Measurements from ENCODE around the gene PADI1. TPM values are rescaled to one million over a fixed set of nuclear protein-coding genes. Genes with fewer than 3 reads are reported as not detected.

The PADI1 gene
- total and polyA plus RNA-seq, 2 experiments from 2014 or later: not detected

GRCh38 chr1:17163371-17163770, 41.6 kb upstream of the PADI1 start:
- 95% methylated on average over 7 of the region's 7 CpGs for WGBS (ENCODE audit: low lambda C conversion rate, missing lambda C conversion rate)
- H3K4me2 ChIP-seq: no peak overlapping the region
- DNase-seq (ENCODE audit: low spot score): no peak
- no peak overlapping the region for H3K27ac ChIP-seq
- no peaks in the 10 kb centered on the region for H3K9me3 ChIP-seq (ENCODE audit: low read depth)
- H3K79me2 ChIP-seq: no peaks in the 10 kb centered on the region
- H4K20me1 ChIP-seq (ENCODE audit: insufficient read depth, poor library complexity, severe bottlenecking): no peaks in the 10 kb centered on the region
- H3K27me3 ChIP-seq: no peaks in the 10 kb centered on the region
- H3K4me3 ChIP-seq: no peak overlapping the region
- H2AFZ ChIP-seq: no peak overlapping the region
- H3K36me3 ChIP-seq (replicated peaks; ENCODE audit: insufficient read depth, low read depth): no peaks in the 10 kb centered on the region
- H3K4me1 ChIP-seq (ENCODE audit: insufficient read depth): no peaks in the 10 kb centered on the region
- TF ChIP-seq, protein P1, sequence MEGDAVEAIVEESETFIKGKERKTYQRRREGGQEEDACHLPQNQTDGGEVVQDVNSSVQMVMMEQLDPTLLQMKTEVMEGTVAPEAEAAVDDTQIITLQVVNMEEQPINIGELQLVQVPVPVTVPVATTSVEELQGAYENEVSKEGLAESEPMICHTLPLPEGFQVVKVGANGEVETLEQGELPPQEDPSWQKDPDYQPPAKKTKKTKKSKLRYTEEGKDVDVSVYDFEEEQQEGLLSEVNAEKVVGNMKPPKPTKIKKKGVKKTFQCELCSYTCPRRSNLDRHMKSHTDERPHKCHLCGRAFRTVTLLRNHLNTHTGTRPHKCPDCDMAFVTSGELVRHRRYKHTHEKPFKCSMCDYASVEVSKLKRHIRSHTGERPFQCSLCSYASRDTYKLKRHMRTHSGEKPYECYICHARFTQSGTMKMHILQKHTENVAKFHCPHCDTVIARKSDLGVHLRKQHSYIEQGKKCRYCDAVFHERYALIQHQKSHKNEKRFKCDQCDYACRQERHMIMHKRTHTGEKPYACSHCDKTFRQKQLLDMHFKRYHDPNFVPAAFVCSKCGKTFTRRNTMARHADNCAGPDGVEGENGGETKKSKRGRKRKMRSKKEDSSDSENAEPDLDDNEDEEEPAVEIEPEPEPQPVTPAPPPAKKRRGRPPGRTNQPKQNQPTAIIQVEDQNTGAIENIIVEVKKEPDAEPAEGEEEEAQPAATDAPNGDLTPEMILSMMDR (IDR thresholded peaks at IDR 0.05; ENCODE audit: poor library complexity): no peak
- TF ChIP-seq EZH2phosphoT487 (IDR thresholded peaks at IDR 0.05; ENCODE audit: low read depth, severe bottlenecking, unreplicated experiment): no peak
- TF ChIP-seq EZH2 (IDR thresholded peaks at IDR 0.05; ENCODE audit: borderline replicate concordance): no peak
- no peaks in the 10 kb centered on the region for H3K9me2 ChIP-seq (replicated peaks; ENCODE audit: insufficient read depth)

DNA sequence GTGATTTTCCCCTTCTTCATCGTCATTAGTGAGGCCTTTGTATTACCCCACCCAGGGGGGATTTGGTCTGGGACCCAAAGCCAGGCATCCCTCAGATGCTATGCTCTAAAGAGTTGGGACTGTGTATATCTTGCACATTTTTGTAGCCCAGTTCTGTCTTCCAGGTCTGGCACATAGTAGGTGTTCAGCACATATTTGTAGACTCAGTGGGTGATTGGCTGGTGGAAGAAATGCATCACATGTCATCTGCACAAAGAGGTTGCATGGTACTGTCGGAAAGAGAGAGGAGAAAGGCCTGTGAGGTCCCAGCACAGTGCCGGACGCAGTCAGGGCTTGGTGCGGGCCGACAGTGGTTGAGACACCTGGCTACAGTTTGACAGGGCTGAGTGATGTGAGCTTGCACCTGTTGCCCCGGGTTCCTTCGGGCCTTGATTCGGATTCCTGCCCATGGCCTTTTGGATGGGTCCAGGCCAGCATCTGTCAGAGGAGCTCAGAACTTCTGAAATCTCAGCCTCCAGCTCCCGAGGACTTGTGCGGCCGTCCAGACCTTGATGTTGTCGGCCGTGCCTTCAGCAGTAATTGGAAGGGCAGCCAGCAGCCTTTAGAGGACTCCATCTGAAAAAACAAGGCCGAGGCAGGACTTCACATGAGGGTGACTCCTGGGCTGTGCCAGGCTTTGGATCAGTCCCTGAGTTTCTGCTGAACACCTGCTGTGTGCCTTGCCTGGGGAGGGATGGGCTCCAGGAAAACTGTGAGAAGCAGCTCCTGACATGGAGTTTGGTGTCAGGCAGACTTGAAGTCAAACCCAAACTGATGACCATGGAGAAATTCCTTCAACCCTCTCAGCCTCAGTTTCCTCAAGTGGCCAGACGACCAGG, 40.9 kb upstream of the PADI1 start:
- 88% methylated on average over 16 of the region's 16 CpGs for WGBS (ENCODE audit: low lambda C conversion rate, missing lambda C conversion rate)

DNA sequence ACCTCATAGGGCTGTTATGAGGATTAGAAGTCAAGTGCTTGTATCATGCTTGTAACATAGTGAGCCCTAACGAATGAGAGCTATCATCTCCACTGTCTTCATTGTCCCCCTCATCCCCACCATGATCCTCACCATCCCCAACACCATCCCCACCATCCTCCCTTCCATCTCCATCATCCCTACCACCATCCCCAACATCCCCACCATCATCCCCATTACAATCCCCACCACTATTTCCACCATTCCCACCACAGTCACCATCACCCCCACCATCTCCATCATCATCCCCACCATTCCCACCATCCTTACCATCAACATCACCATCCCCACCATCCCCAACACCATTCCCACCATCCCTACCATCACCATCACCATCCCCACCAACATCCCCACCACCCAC, 39.1 kb upstream of the PADI1 start:
- Histone ChIP-seq H3K27ac (no peak overlapping the region), H2AFZ (no peak overlapping the region), H3K9me2 (replicated peaks; ENCODE audit: insufficient read depth) (no peaks in the 10 kb centered on the region), H3K36me3 (replicated peaks; ENCODE audit: insufficient read depth, low read depth) (no peaks in the 10 kb centered on the region), H3K27me3 (no peaks in the 10 kb centered on the region), H3K4me3 (no peak overlapping the region), H4K20me1 (ENCODE audit: insufficient read depth, poor library complexity, severe bottlenecking) (no peaks in the 10 kb centered on the region), H3K79me2 (no peaks in the 10 kb centered on the region), H3K4me1 (ENCODE audit: insufficient read depth) (no peaks in the 10 kb centered on the region), H3K4me2 (no peak overlapping the region), H3K9me3 (ENCODE audit: low read depth) (no peaks in the 10 kb centered on the region)
- TF ChIP-seq, protein P1 (IDR thresholded peaks at IDR 0.05; ENCODE audit: poor library complexity): no peak
- TF ChIP-seq EZH2phosphoT487 (IDR thresholded peaks at IDR 0.05; ENCODE audit: low read depth, severe bottlenecking, unreplicated experiment) (no peak), EZH2 (IDR thresholded peaks at IDR 0.05; ENCODE audit: borderline replicate concordance) (no peak)
- no peak for DNase-seq (ENCODE audit: low spot score)
- 83% methylated on average over 1 of the region's 1 CpG for WGBS (ENCODE audit: low lambda C conversion rate, missing lambda C conversion rate)

More for the DNA sequence above, 40.9 kb upstream of the PADI1 start:
- no peak overlapping the region for H3K27ac ChIP-seq
- H2AFZ ChIP-seq: no peak overlapping the region
- H3K27me3 ChIP-seq: no peaks in the 10 kb centered on the region
- no peaks in the 10 kb centered on the region for H3K4me1 ChIP-seq (ENCODE audit: insufficient read depth)
- H3K36me3 ChIP-seq (replicated peaks; ENCODE audit: insufficient read depth, low read depth): no peaks in the 10 kb centered on the region
- no peak for DNase-seq (ENCODE audit: low spot score)
- H3K4me2 ChIP-seq: no peak overlapping the region
- H4K20me1 ChIP-seq (ENCODE audit: insufficient read depth, poor library complexity, severe bottlenecking): no peaks in the 10 kb centered on the region
- no peak for TF ChIP-seq EZH2phosphoT487 (IDR thresholded peaks at IDR 0.05; ENCODE audit: low read depth, severe bottlenecking, unreplicated experiment)
- TF ChIP-seq EZH2 (IDR thresholded peaks at IDR 0.05; ENCODE audit: borderline replicate concordance): no peak
- TF ChIP-seq, protein P1 (IDR thresholded peaks at IDR 0.05; ENCODE audit: poor library complexity): no peak
- no peaks in the 10 kb centered on the region for H3K9me3 ChIP-seq (ENCODE audit: low read depth)
- H3K79me2 ChIP-seq: no peaks in the 10 kb centered on the region
- no peaks in the 10 kb centered on the region for H3K9me2 ChIP-seq (replicated peaks; ENCODE audit: insufficient read depth)
- no peak overlapping the region for H3K4me3 ChIP-seq
